ENCODE data around the gene WNK2.
"Not testable (repeated sequence)": the region's sequence is repeated elsewhere in the genome, so short reads cannot be mapped to it uniquely, and the experiment has no call there.

Gene WNK2

DNA sequence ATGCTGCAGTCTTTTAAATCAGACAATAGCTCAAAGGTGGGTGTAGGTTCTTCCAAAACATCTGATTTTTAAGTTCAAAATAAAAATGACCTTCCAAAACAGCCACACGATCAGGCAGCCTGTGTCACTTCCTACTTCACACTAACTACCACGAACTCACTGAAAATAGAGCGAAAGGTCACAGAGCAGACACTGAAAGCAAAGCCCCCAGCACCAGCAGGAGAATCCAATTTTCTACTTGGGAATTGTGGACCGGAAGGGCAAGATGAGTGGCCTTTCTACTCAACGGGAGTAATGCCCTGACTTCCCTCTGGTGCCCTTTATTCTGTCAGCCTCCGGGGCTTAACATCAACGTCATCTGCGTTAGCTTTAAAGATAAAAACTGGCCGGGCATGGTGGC, 159.7 kb downstream of the WNK2 start:
- DNase-seq = no peak

DNA sequence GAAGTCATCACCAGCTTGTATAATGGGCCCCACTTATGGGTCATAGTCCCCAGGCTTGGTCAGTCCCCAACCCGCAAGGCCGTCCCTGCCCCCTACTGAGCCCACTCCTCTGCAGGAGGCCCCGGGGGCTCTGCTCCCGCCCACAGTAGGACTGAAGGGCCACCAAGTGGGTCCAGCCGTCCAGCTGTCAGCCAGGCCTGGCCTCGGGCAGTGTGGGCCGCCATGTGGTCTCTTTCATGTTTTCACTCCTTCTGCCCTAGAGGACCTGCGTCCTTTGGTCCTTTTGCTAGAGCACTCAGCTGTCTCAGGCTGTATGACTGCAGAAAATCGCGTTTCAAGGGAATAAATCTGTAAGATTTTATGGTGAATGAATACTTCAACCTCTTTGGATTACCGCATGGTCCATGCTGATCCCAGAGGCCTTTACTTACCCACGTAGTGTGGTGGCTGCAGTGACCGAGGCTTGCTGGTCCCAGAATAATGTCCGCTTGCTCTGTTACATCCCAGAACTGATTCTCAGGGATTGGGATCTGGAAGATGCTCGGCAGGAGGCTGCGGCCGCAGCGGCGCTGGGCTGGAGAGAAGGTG, 161.8 kb downstream of the WNK2 start:
- no peak for DNase-seq

DNA sequence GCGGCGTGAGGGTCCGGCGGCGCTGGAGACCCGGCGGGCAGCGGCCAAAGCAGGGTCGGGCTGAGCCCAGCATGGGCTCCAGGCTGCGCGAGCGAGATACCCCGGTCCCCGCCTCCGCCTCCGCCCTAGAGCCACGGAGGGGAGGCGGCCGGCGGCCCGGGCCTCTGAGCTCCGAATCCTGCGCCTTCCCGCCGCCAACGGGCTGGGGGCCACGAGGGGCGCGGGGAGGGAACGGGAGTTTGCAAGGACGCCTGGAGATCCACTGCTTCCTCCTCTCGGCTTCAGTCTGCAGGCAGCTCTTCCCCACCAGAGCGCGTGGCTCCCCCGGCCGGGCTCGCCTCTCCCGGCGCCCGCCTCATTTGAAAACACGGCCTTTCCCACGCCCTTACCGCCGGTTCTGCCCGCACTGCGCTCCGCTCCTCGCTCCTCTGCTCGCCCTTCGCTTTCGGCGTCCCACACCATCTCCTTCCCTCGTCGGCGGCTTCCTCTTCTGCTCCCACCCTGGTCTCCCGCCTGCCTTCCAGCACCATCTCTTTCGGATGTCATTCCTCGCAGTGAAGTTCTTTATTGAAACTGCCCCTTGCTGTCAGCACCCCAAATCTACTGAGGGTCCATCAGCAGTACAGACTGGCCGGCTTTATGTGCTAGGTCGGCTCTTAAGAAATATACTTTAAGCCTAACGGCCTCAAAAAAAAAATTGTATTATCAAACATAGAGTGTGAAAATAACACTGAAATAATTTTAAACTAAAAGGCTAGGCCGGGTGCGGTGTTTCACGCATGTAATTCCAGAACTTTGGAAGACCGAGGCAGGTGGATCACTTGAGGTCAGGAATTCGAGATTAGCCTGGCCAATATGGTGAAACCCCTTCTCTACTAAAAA, 162.5 kb downstream of the WNK2 start:
- DNase-seq = no peak

DNA sequence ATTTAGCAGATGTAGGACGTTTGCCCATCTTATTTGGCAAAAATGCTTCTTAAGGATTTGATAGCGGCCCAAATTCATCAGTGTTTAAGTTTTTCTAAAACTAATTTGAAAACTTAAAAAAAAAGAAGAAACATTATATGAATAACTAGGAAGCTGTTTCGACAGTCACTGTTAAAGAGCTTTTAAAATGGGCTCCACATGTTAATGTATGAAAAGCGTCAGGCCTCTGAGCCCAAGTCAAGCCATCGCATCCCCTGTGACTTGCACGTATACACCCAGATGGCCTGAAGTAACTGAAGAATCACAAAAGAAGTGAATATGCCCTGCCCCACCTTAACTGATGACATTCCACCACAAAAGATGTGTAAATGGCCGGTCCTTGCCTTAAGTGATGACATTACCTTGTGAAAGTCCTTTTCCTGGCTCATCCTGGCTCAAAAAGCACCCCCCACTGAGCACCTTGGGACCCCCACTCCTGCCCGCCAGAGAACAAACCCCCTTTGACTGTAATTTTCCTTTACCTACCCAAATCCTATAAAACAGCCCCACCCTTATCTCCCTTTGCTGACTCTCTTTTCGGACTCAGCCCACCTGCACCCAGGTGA, 163.5 kb downstream of the WNK2 start:
- not testable (repeated sequence) for DNase-seq

DNA sequence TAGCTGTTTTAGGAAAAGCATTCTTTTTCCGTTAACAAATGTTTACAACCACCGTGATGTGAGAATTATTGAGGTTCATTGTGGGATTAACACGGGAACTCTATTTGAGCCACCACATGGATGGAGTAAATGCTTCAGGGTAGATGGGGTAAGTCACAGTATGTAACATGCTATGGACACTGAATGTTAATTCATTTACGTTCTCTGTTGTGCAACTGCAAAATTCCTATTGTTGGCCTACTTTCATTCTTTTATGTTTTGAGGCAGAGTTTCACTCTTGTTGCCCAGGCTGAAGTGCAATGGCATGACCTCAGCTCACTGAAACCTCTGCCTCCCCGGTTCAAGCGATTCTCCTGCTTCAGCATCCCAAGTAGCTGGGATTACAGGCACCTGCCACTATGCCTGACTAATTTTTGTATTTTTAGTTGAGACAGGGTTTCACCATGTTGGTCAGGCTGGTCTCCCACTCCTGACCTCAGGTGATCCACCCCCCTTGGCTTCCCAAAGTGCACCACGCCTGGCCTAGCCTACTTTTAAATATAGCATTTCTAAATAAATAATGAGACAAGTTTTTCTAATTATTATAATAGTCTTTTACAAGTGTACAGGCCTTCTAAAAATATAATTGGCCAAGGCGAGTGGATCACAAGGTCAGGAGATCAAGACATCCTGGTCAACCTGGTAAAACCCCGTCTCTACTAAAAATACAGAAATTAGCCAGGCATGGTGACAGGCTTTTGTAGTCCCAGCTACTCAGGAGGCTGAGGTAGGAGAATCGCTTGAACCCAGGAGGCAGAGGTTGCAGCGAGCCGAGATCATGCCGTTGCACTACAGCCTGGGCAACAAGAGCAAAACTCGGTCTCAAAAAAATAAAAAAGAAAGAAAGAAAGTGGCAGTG, 169.7 kb downstream of the WNK2 start:
- DNase-seq = not testable (repeated sequence)

DNA sequence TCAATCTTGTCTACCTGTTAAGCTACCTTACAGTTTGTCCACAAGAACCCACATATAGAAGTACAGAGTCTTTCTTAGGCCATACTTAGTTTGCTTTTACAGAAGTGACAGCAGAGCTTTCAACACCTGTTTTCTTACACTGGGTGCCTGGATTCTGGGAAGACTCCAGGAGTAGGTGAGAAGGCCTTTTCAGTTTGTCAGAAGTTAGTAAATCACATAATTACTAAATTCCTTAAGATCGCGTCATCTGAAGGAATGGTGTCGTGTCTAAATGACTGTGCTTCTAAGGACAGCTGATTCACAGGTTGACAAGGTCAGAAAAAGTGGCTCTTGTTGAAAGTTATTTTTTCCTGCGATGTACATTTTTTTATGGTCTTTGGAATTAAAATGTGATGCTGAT, 170.5 kb downstream of the WNK2 start:
- DNase-seq = no peak

DNA sequence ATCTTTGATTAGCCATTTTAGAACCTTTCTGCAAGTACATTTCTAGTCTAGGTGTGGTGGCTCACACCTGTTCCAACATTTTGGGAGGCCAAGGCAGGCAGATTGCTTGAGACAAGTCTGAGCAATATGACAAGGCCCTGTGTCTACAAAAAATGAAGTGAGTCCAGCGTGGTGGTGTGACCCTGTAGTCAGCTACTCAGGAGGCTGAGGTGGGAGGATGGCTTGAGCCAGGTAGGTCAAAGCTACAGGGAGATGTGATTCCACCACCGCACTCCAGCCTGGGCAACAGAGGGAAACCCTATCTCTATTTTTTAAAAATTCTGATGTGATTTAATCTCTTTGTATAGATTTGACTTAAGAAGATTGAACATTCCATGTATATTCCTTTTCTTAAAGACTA, 171.9 kb downstream of the WNK2 start:
- DNase-seq = no peak

DNA sequence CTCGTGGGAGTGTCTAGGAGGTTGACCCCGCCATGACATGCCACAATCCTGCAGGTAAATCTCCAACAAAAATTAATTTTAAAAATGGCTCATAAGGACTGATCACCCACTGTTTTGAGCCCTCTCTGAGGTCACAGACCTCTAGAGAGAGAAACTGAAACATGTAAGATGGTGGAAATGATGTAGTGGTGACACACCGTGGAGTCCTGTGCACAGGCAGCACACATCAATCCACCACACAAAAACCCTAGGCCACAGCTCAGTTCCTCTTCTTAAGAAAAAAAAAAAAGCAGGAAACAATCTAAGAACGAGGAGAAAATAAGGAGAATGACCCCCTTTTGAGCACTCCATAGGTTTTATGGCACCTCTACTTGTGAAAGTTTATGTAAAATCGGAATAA, 173.7 kb downstream of the WNK2 start:
- DNase-seq = no peak

DNA sequence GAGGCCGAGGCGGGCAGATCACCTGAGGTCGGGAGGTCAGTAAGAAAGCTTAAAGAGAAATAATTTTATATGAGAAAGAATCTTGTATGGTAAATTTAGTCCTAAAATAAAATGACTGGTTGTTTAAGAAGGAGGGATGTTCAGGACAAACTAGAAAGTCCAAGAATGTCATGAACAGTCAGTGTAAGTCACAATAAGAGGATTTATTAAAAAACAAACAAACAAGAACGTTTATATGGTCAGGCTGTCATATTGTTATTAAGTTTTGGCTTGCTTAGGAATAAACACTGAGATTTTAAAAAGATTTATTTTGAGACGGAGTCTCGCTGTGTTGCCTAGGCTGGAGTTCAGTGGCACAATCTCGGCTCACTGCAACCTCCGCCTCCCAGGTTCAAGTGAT, 176.0 kb downstream of the WNK2 start:
- DNase-seq = not testable (repeated sequence)

DNA sequence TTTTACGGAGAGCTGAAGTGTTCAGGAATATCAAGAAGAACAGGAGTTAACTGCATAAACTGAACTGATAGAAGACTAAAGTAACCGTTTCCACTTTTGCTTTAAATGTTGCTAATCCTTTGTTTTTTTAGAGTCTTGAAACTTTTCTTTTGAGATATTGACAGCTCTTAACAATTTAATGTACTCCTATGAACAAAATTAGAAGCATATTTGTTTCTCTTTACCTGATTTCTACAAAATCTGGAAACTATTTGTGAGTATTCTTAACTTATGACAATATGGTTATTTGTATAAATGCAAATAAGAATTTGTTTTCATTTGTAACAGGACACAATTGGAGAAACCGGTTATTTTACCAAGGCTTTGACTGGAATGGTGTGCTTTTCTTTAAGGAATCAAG, 178.1 kb downstream of the WNK2 start:
- no peak for DNase-seq

DNA sequence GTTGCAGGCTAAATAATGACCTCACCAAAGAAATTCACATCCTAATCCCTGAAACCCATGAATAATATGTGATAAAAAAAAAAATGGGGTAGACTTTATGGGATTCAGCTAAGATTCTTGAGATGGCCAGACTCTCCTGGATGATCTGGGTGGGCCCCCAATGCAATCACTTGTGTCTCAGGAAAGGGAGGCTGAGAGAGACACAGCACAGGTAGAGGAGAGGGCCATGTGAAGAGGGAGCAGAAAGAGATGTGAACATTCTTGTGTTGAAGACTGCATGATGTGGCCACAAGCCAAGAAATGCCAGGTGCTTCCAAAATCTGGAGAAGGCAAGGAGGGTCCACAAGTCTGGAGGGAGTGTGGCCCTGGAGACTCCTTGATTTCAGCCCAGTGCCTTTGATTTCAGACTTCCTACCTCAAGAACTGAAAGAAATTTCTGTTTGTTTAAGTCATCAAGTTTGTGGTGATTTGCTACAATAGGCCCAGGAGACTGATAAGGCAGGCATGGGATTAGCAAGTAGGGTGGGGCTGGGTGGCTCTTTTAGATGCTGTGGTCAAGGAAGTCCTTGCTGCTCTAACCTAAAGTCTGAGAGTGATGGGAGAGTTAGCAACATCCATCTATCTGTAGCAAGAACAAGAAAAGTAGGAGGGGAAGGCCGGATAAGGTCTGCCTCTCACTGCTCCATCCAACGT, 180.9 kb downstream of the WNK2 start:
- DNase-seq = no peak

DNA sequence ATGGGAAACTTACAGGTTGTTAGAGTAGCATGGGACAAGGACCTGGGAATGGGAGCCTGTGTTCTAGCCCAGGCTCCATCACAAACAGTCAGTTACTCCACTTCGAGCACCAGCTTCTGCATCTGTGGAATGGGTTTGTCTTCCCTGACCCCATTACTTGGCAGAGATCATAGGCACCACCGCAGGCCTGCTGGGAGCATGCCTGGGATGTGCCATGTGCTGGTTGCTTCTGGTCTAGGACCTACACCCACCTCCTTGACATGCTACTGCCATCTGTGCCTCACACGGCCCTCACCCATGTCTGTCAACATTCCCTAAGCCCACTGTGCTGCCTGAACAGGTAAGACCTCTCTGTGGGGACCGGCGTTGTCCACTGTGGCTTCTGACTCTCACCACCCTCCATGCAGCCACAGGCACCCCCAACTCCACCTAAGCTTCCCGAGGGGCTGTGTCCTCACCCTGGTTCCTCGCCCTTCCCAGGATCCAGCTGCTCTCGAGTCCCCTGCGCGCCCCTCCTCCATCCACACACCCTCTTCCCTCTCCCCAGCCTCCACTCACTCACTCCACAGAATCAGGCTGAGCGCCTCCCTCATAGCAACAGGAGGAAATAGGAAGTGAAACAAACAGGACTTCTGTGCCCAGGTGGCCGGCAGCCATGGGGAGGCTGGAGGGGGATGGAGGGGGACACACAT, 181.6 kb downstream of the WNK2 start:
- no peak for DNase-seq

DNA sequence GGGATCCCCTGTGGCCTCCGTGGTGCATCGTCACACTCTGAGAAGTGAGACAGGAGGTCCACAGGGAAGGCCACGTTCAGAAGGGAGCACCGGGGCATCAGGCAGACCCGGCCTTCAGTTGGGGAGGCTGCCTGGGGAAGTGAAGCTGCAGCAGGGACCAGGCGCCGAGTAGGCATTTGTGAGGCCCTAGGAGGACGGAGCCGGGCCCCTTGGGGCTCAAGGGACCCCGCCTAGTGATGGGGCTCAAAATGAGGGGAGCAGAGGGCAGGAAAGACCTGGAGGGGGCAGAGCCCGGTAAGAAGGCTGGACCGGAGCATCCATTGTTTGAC, 182.1 kb downstream of the WNK2 start:
- DNase-seq = no peak

DNA sequence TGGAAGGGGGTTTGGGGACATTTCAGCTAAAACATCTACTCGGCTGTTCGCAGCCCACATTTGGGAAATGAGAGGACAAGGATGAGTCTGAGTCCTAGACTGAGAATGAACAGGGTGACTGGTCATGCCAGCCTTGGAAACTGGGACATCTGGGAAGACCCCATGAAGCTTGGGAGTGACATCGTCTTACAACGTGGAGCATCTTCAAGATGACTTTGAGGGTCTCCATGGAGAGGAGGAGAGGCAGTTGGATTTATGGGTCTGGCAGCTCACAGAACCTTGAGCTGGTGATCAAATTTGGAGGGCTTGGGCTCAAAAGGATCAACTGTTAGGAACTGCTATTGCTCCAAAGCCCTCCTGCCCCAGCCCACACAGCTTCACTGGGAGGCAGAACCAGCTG, 182.5 kb downstream of the WNK2 start:
- not testable (repeated sequence) for DNase-seq

DNA sequence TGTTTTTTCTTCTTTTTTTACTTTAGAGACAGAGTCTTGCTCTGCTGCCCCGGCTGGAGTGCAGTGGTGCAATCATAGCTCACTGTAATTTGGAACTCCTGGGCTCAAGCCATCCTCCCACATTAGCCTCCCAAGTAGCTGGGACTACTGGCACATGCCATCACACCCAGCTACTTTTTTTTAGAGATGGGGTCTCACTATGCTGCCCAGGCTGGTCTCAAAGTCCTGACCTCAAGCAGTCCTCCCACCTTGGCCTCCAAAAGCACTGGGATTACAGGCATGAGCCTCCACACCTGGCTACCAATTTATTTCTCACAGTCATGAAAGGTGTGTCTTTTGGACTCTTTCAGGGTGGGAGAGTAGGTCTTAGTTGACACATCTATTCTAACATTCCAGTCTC, 184.5 kb downstream of the WNK2 start:
- no peak for DNase-seq

DNA sequence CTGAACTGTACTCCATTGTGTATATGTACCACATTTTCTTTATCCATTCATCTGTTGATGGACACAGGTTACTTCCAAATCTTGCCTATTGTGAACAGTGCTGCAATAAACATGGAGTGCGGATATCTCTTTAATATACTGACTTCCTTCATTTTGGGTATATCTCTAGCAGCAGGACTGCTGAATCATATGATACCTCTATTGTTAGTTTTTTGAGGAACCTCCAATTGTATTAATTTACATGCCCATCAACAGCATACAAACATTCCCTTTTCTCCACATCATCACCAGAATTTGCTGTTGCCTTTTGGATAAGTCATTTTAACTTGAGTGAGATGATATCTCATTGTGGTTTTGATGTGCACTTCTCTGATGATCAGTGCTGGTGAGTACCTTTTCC, 185.7 kb downstream of the WNK2 start:
- DNase-seq = no peak
